ENCODE data around the gene PTPRN2.

DNA sequence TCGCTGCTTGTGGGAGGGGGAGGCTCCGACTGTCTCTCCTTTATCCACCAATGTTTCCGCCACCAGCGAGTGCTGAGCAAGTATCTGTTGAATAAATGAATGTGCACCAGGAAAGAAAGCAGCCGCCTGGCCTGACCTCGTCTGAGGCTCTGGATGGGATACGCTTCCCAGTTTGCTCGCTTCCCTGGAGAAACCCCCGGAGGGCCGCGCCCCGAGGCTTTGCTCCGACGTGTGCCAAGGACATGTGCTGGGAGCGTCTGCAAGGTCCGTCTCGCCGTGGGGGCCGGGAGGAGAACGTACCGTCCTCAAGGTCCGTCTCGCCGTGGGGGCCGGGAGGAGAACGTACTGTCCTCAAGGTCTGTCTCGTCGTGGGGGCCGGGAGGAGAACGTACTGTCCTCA lies 714.4 kb downstream of the PTPRN2 start:
- TF ChIP-seq, protein P1, sequence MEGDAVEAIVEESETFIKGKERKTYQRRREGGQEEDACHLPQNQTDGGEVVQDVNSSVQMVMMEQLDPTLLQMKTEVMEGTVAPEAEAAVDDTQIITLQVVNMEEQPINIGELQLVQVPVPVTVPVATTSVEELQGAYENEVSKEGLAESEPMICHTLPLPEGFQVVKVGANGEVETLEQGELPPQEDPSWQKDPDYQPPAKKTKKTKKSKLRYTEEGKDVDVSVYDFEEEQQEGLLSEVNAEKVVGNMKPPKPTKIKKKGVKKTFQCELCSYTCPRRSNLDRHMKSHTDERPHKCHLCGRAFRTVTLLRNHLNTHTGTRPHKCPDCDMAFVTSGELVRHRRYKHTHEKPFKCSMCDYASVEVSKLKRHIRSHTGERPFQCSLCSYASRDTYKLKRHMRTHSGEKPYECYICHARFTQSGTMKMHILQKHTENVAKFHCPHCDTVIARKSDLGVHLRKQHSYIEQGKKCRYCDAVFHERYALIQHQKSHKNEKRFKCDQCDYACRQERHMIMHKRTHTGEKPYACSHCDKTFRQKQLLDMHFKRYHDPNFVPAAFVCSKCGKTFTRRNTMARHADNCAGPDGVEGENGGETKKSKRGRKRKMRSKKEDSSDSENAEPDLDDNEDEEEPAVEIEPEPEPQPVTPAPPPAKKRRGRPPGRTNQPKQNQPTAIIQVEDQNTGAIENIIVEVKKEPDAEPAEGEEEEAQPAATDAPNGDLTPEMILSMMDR (conservative IDR thresholded peaks at IDR 0.05 in 1 of 2, IDR thresholded peaks at IDR 0.05 in 1 of 2; ENCODE audit: low read depth in 1 of 2, low read length in 2 of 2), result no peak
- no peak for TF ChIP-seq EZH2 (IDR thresholded peaks at IDR 0.05; ENCODE audit: low read length, missing control alignments)

All from fibroblast of lung (primary cell).